Keratinocyte (primary cell): ENCODE data around the gene PTPN23. TPM values are rescaled to one million over a fixed set of nuclear protein-coding genes. Genes with fewer than 3 reads are reported as not detected.

ENCODE experiments used
- DNase-seq: peaks from one replicate; pipeline ENCODE4 v3.0.0-alpha.2; 2011; ENCODE audit warnings: low read depth, missing footprints, low spot score
- FAIRE-seq: peaks from 2 replicates; lab custom pipeline; 2011; peaks lifted over from hg19 to GRCh38; lab: Jason Lieb, UNC
- H2AFZ ChIP-seq: 2 replicates; pipeline ENCODE4 v1.6.0; 2012; ENCODE audit warnings: low read length, control low read depth, inconsistent platforms; ENCODE audit not compliant: control insufficient read depth
- H3K27ac ChIP-seq: 2 replicates; pipeline ENCODE4 v1.5.1; 2011; ENCODE audit warnings: low read length; ENCODE audit not compliant: control insufficient read depth, insufficient read depth
- H3K27me3 ChIP-seq: 3 replicates; pipeline ENCODE4 v1.6.0; 2011; ENCODE audit warnings: low read length; ENCODE audit not compliant: control insufficient read depth, insufficient read depth; ENCODE audit errors: extremely low read depth
- H3K36me3 ChIP-seq, 2 experiments: 2 replicates in 1 of 2; 3 replicates in 1 of 2; pipeline ENCODE4 v1.5.1; 2011; ENCODE audit warnings: low read length in 2 of 2, mild to moderate bottlenecking in 1 of 2; ENCODE audit not compliant: control insufficient read depth in 2 of 2, insufficient read depth in 2 of 2; ENCODE audit errors: extremely low read depth in 1 of 2
- H3K4me1 ChIP-seq: 3 replicates; pipeline ENCODE4 v1.5.1; 2011; ENCODE audit warnings: low read length; ENCODE audit not compliant: control insufficient read depth, insufficient read depth; ENCODE audit errors: extremely low read depth
- H3K4me2 ChIP-seq: 3 replicates; pipeline ENCODE4 v1.6.0; 2011; ENCODE audit warnings: low read depth, low read length; ENCODE audit not compliant: control insufficient read depth, insufficient read depth; ENCODE audit errors: extremely low read depth
- H3K4me3 ChIP-seq, 3 experiments: fragments of 200-600 bp in 1 of 3; sonication (generic) in 1 of 3; 2 replicates in 2 of 3; 3 replicates in 1 of 3; pipeline ENCODE4 v1.5.1; 2011 to 2016; ENCODE audit warnings: low read length in 3 of 3, mild to moderate bottlenecking in 3 of 3, control low read depth in 2 of 3, inconsistent platforms in 1 of 3, low read depth in 1 of 3, mixed read lengths in 1 of 3, mixed run types in 1 of 3, moderate library complexity in 1 of 3; ENCODE audit not compliant: control insufficient read depth in 2 of 3, insufficient read depth in 2 of 3; ENCODE audit errors: extremely low read depth in 1 of 3
- H3K79me2 ChIP-seq: 2 replicates; pipeline ENCODE4 v1.6.0; 2012; ENCODE audit warnings: low read length; ENCODE audit not compliant: control insufficient read depth, insufficient read depth
- H3K9ac ChIP-seq: 3 replicates; pipeline ENCODE4 v1.6.0; 2011; ENCODE audit warnings: low read length; ENCODE audit not compliant: control insufficient read depth, insufficient read depth; ENCODE audit errors: extremely low read depth
- H3K9me1 ChIP-seq: 3 replicates; pipeline ENCODE4 v1.6.0; 2011; ENCODE audit warnings: low read length; ENCODE audit not compliant: control insufficient read depth, insufficient read depth; ENCODE audit errors: extremely low read depth
- H3K9me3 ChIP-seq: 2 replicates; pipeline ENCODE4 v1.5.1; 2012; ENCODE audit warnings: low read depth, low read length; ENCODE audit not compliant: control insufficient read depth
- H4K20me1 ChIP-seq: 3 replicates; pipeline ENCODE4 v1.6.0; 2011; ENCODE audit warnings: low read length; ENCODE audit not compliant: control insufficient read depth, insufficient read depth; ENCODE audit errors: extremely low read depth
- EZH2 ChIP-seq: IDR thresholded peaks from one replicate; pipeline ENCODE4 v1.6.1; 2012; ENCODE audit warnings: inconsistent platforms, mild to moderate bottlenecking, low read length, moderate library complexity
- dilution Hi-C: fragments of 300-500 bp; cut with MboI; formaldehyde crosslinking; loops from one replicate; pipeline ENCODE4 v1.7.0; 2020; ENCODE audit warnings: low sequenced_read_pairs; ENCODE audit not compliant: extremely low pct_ligation_motif_present
- polyA plus RNA-seq, 5 experiments: library from polyadenylated mRNA; depleted of rRNA in 3 of 5; stranded (reverse) in 3 of 5; stranded (forward) in 1 of 5; unstranded in 1 of 5; fragments of >200 nt; gene quantifications; 1 replicate in 1 of 5; 2 replicates in 3 of 5; 3 replicates in 1 of 5; pipeline versions ENCODE4 v1.2.1 to v1.2.3, GENCODE V29; 2011 to 2012; ENCODE audit warnings: missing spikeins in 2 of 5, low read depth in 1 of 5, low replicate concordance in 1 of 5
- TF ChIP-seq, protein P1 (sequence below), 3 experiments: IDR thresholded peaks in 1 of 3; conservative IDR thresholded peaks in 1 of 3; optimal IDR thresholded peaks in 1 of 3; 2 replicates in 2 of 3; 3 replicates in 1 of 3; pipeline versions ENCODE3 to v1.5.1; 2011; ENCODE audit warnings: low read length in 3 of 3, mild to moderate bottlenecking in 3 of 3, moderate library complexity in 2 of 3, control low read depth in 1 of 3, inconsistent platforms in 1 of 3; ENCODE audit not compliant: insufficient read depth in 2 of 3; ENCODE audit errors: extremely low read depth in 1 of 3

PTPN23 gene
- polyA plus RNA-seq, 1 donor (not counting 4 experiments of a cell fraction or from before 2014, with no cell fraction given), result 1.3 TPM

DNA sequence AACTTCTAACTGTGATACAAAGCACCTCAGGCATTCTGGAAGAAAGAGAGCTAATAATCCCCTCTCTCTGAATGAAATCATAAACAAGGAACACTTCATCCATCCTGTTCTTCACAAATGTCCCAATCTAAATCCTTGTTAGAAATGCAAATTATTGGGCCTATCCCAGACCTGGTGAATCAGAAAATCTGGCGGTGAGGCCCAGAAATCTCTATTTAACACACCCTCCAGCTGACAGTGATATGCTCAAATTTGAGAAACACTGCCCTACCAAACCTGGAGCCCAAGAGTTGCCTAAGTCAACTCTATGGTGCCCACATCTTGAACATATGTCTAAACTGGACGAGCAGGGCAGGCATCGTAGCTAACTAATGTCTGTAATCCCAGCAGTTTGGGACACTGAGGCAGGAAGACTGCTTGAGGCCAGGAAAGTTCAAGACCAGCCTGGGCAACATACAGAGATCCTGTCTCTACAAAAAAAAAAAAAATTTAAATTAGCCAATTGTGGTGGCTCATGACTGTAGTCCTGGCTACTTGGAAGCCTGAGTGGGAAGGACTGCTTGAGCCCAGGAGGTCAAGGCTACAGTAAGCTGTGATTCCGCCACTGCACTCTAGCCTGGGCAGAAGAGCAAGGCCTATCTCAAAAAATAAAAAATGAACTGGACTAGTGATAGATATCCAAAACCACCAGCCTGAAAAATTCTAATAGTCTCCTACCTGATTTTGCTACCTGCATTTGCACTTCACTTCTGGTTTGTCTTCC lies 71.8 kb downstream of the PTPN23 start:
- no peak overlapping the region for H3K9ac ChIP-seq
- no peaks in the 10 kb centered on the region for H3K9me1 ChIP-seq
- no peak overlapping the region for H3K4me2 ChIP-seq
- no peak overlapping the region for H2AFZ ChIP-seq
- dilution Hi-C loops, result no loop called here
- H3K27me3 ChIP-seq, result no peaks in the 10 kb centered on the region
- H3K27ac ChIP-seq, result no peak overlapping the region
- no peak for DNase-seq
- TF ChIP-seq, protein P1, sequence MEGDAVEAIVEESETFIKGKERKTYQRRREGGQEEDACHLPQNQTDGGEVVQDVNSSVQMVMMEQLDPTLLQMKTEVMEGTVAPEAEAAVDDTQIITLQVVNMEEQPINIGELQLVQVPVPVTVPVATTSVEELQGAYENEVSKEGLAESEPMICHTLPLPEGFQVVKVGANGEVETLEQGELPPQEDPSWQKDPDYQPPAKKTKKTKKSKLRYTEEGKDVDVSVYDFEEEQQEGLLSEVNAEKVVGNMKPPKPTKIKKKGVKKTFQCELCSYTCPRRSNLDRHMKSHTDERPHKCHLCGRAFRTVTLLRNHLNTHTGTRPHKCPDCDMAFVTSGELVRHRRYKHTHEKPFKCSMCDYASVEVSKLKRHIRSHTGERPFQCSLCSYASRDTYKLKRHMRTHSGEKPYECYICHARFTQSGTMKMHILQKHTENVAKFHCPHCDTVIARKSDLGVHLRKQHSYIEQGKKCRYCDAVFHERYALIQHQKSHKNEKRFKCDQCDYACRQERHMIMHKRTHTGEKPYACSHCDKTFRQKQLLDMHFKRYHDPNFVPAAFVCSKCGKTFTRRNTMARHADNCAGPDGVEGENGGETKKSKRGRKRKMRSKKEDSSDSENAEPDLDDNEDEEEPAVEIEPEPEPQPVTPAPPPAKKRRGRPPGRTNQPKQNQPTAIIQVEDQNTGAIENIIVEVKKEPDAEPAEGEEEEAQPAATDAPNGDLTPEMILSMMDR (optimal IDR thresholded peaks at IDR 0.05 in 1 of 3, IDR thresholded peaks at IDR 0.05 in 1 of 3, conservative IDR thresholded peaks at IDR 0.05 in 1 of 3; ENCODE audit: extremely low read depth in 1 of 3, insufficient read depth in 2 of 3, low read length in 3 of 3), result no peak
- TF ChIP-seq EZH2, result no peak
- FAIRE-seq, result no peak
- H3K4me3 ChIP-seq, result no peak overlapping the region
- H4K20me1 ChIP-seq, result no peaks in the 10 kb centered on the region
- peaks cover 56% of the 10 kb centered on the region for H3K79me2 ChIP-seq
- no peaks in the 10 kb centered on the region for H3K4me1 ChIP-seq
- no peaks in the 10 kb centered on the region for H3K9me3 ChIP-seq
- no peaks in the 10 kb centered on the region for H3K36me3 ChIP-seq

GRCh38 chr3:47455806-47456452 lies 75.1 kb downstream of the PTPN23 start:
- TF ChIP-seq, protein P1 (optimal IDR thresholded peaks at IDR 0.05 in 1 of 3, IDR thresholded peaks at IDR 0.05 in 1 of 3, conservative IDR thresholded peaks at IDR 0.05 in 1 of 3; ENCODE audit: extremely low read depth in 1 of 3, insufficient read depth in 2 of 3, low read length in 3 of 3), result no peak
- TF ChIP-seq EZH2, result no peak
- dilution Hi-C loops, result no loop called here
- H3K4me2 ChIP-seq, result no peak overlapping the region
- no peaks in the 10 kb centered on the region for H3K9me3 ChIP-seq
- H3K9ac ChIP-seq, result no peak overlapping the region
- no peak for FAIRE-seq
- no peaks in the 10 kb centered on the region for H3K27me3 ChIP-seq
- no peaks in the 10 kb centered on the region for H3K9me1 ChIP-seq
- H3K79me2 ChIP-seq, result peaks cover 50% of the 10 kb centered on the region
- no peak for DNase-seq
- H3K4me1 ChIP-seq, result no peaks in the 10 kb centered on the region
- H3K4me3 ChIP-seq, result no peak overlapping the region
- H3K27ac ChIP-seq, result no peak overlapping the region
- H3K36me3 ChIP-seq, result no peaks in the 10 kb centered on the region
- no peak overlapping the region for H2AFZ ChIP-seq
- no peaks in the 10 kb centered on the region for H4K20me1 ChIP-seq
